HG03342 (cell line): ENCODE measurements around the gene INIP.
A peak's percentile ranks its signal among the peaks of the same experiment; 100 is the strongest.

Experiments used
- ATAC-seq: cut with Tn5 transposase; IDR thresholded peaks from one replicate; pipeline ENCODE4 v1.9.1; 2021; ENCODE audit warnings: mild to moderate bottlenecking, moderate library complexity; ENCODE audit not compliant: unreplicated experiment

INIP gene, protein sequence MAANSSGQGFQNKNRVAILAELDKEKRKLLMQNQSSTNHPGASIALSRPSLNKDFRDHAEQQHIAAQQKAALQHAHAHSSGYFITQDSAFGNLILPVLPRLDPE

DNA sequence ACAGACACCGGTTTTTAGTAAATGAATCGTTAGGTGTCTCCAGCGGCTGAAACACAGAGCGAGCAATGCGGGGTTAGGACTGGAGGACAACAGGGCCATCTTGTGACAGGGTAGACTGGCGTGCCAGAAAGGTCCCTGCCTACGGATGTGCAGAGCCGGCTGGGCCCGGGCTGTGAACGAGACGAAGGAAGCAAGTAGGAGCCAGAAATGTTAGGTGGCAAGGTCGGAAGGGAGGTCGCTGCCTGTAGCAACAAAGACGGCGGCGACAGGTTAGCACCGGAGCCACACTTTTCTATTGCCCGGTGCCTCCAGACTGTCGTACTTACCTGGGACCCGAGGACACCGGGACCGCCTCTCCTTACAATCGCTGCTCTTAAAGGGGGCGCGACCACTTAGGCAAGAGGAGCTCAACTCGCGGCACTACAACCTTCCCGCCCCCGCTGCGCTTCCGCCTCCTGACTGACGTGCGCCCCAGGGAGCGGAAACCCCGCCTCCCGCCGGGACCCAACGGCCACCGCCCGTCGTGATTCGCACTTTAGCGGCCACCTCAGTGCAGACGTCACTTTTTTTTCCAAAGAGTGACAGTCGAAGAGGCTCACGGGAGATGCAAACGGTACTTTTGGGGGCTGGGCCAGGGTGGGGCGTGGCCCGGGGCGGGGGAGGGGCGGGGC lies at the start of gene INIP:
TSS of gene INIP (minus strand) at position 457 of the 671 bp plus-strand sequence. CDS start 1,632 bp downstream, outside the sequence.
- ATAC-seq: peak; percentile 96

DNA sequence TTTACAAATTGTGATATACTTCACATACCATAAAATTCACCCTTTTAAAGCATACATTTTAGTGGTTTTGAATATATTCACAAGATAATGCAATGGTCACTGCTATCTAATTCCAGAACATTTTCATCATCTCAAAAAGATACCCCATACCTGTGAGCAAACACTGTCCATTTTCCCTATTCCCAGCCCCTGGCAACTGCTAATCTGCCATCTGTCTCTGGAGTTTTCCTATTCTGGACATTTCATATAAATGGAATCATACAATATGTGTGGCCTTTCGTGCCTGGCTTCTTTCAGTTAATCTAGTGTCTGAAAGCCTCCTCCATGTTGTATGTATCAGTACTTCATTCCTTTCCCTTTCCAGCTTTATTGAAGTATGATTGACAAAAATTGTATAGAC lies 47.4 kb upstream of the INIP start:
- ATAC-seq: no peak

DNA sequence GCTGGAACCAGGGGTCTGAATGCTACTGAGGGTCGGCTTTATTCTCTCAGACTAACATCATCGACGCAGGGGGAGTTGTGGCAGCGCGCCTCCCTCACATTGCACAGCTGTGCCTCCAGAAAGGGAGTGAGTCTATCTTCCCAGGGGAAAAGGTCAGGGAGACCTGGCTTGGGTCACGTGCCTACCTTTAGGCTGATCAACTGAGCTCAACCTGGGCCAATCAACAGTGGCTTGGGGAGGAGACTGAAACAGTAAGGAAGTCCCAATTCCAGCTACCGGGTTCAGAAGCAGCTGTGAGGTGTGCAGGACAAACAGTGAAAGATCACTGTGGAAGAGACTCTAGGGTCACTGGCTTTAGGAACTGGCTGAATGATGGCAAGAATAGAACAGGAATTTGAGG lies 46.9 kb upstream of the INIP start:
- ATAC-seq: no peak

DNA sequence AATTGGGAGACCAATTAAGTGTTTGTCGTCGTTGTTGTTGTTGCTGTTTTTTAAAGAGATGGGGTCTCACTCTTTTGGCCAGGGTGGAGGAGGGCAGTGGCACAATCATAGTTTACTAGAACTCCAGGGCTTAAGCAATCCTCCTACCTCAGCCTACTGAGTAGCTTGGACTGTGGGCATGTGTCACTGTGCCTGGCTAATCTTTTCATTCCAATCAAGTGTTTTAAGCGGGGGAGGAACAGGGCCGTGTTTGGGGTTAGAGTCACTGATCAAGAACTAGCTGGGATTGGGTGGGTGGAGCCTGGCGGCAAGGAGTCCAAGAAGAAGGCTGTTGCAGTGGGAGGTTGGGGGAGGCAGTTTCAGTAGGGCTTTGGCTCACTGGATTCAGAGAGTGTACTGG lies 46.4 kb upstream of the INIP start:
- ATAC-seq: no peak

DNA sequence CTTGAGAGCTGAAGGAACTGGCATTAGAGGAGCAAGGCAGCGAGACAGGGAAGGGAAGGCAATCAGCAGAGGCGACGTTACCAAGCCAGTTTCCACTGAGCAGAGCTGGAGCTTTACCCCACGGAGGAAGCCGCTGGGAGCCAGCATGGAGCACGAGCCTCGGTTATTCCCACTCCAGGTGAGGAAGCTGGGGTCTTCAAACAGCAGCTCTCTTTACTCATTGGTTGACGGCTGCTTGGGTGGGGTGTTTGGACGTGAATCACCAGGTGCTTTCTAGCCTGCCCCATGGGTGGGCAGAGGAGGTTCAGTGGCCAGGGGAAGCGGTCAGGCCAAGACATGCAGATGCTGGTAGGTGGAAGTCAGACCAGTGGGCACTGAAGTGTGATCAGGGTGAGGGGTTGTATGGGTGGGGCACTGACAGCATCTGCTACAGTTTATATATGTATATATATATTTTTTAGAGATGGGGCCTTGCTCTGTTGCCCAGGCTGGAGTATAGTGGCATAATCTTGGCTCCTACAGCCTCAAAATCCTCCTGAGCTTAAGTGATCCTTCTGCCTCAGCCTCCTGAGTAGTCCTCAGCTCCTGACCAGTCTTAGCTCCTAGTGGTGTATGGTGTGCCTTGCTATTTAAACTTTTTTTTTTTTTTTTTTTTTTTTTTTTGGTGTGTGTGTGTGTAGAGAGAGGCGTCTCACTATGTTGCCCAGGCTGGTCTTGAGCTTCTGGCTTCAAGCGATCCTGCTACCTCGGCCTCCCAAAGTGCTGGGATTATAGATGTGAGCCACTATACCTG lies 45.0 kb upstream of the INIP start:
- no peak for ATAC-seq

DNA sequence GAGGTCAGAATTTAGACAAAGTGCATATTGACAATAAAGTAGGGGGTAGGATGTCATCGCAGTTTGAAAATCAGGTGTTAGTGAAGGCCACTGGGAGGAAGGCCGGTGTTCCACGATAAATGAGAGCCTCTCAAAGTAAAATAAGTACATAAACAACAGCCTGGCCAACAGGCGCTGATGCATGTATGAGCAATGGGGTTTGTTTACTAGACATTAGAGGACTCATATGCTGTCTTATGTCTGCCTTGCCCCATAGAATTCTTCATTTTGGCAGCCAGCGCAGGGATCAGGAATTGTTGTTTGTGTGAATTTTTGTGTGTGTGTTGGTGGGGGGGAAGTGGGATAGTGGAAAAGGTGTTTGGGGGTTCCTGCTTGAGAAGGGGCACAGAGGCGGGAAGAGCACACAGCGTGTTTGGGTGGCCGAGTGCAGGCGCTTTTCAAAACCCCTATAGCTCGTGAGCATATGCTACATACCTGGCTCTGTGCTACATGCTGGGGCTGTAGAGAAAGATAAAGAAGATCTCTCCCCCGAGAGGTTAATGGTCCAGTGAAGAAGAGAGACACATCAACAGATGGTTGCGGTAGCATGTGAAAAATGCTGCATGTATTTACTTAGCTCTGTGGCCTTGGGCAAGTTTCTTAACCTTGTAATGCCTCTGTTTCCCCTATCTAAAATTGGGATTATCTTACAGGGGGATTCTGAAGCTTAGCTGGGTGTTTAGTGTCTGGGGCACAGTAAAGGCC lies 44.2 kb upstream of the INIP start:
- ATAC-seq: no peak

DNA sequence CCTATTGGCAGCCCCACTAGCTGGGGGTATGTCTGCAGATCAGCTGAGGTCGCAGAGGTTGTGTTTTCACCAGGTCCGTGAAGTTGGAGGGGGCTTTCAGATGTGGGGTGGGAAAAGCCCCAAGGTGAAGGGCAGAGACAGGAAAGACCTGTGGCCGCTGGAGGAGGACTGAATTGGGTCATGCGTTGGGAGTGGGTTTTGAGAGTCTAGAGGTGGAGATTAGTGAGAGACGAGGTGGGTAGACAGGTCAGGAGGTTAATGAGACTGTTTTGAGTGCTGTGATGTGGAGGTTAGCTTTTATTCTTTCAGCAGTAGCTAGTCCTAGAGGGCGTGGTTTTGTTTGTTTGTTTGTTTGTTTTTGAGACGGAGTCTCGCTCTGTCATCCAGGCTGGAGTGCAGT lies 42.9 kb upstream of the INIP start:
- no peak for ATAC-seq

DNA sequence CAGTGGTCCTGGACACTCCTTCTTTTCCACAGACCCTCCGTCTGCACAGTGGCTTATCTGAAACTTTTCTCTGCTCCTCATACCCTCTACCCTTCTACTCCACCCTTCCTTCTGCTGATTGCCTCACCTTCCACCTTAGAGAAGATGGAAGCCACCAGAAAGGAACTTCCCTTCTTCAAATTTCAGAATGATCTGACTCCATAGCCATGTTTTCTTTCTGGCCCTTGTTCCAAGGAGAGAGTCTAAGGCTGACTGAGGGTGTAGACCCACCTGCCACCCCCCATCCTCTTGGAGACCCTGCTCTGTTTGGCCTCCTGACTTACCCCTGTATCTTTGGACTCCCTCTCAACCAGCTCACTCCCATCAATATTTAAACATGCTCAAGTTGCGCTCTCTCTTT lies 40.0 kb upstream of the INIP start:
- ATAC-seq: no peak

DNA sequence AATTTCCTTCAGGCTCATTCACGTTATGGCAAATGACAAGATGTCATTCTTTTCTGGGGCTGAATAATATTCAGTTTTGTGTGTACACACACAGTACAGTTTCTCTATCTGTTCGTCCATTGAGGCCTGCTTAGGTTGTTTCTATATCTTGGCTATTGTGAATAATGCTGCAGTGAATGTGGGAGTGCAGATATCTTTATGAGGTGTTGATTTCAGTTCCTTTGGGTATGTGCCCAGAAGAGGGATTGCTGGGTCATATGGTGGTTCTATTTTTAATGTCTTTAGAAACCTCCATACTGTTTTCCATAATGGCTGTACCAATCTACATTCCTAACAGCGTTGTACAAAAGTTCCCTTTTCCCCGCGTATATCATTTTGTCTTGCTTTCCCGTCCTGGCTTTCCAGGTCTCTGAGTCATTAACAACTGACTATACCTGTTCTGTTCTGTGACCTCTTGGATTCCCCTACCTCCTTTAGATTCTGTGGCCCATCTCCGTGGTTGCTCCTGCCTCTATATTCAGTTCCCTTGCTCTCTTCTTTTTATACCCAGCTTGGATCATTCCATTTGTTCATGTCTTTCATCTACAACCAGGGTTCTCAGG lies 39.5 kb upstream of the INIP start:
- ATAC-seq: no peak

DNA sequence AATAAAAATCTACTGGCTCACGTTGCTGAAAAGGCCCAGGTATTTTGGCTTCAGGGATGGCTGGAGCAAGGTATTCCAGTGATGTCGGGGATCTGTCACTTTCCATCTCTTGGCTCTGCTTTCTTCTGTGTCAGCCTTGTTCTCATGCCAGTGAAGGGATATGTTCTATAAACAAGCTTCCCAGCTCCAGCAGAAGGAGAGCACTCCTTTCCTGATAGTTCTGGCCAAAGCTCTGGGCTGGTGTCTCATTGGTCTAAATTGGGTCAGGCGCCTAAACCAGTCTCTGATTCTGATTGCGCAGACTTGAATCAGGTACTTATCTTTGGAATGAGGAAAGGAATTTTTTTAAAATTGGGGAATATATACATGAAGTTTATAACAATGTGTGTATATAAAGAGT lies 37.8 kb upstream of the INIP start:
- no peak for ATAC-seq

DNA sequence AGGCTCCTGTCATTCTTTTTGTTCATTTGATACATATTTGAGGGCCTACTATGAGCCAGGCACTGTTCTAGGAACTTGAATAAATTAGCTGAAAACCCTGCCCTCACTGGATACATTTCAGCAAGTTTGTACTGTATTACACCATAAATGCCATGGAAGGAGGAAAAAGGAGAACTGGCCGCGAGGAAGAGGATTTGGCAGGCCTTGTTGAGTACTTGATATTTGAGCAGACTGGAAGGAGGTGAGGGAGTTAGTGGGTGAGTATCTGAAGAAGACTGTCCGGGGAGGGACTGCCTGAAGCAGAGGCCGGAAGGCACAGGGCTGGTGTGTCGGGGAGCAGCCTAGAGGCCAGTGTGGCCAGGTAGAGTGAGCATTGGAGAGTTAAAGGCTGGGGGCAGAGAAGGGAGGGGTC lies 37.1 kb upstream of the INIP start:
- ATAC-seq: no peak

DNA sequence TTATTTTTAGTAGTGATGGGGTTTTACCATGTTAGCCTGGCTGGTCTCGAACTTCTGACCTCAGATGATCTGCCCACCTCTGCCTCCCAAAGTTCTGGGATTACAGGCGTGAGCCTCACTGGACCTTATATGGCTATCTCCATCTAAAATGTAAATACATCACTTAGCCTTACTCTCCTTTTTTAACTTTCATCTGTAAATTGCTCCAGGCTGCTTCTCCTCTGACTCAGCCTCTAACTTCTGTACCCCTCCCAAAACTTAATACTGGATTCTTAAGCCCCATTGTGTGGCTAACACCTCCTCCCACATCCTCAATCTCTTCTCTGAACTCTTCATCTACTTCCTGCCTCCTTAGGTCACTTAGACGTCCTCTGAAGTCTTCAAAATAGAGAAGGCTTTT lies 36.7 kb upstream of the INIP start:
- ATAC-seq: peak; percentile 22

DNA sequence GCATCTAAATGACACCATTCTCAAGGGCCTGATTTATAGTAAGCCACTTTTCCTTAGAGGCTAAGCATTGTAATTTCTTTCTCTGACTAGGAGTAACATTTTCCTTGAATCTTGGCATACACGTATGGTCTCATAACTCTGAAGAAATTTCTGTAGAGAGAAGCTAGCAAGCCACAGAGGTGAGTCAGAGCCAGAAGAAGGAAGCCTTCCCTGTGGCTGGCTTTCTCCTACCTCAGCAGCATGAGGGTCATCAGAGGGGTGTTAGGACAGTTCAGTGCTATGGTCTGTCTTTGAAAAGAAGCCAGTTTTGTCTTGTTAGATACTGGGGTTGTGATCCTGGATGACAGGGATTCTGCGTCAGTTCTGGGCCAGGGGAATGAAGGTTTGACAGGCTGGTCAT lies 35.8 kb upstream of the INIP start:
- no peak for ATAC-seq

DNA sequence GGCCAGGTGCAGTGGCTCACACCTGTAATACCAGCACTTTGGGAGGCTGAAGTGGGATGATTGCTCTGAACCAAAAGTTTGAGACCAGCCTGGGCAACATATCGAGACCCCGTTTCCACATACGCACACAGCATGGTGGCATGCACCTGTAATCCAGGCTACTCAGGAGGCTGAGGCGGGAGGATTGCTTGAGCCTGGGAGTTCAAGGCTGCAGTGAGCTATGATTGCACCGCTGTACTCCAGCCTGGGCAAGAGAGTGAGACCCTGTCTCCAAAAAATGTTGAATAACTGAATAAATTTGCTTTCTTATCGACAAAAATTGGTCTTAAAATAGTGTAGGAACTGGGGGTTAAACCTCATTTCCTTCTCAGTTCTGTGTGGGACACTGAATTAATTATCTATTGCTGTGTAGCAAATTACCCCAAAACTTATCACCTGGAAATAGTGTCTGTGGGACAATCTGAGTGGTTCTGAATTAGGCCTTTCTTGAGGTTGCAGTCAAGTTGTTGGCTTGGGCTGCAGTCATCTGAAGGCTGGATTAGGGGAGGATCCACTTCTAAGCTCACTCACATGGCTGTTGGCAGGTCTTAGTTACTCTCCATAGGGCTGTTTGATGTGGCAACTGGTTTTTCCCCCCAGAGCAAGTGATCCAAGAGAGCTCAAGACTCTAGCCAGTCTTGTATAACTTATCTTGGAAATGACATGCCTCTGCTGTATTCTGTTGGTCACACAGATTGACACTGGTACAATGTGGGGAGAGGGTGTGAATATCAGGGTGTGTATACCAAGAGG lies 34.6 kb upstream of the INIP start:
- no peak for ATAC-seq

DNA sequence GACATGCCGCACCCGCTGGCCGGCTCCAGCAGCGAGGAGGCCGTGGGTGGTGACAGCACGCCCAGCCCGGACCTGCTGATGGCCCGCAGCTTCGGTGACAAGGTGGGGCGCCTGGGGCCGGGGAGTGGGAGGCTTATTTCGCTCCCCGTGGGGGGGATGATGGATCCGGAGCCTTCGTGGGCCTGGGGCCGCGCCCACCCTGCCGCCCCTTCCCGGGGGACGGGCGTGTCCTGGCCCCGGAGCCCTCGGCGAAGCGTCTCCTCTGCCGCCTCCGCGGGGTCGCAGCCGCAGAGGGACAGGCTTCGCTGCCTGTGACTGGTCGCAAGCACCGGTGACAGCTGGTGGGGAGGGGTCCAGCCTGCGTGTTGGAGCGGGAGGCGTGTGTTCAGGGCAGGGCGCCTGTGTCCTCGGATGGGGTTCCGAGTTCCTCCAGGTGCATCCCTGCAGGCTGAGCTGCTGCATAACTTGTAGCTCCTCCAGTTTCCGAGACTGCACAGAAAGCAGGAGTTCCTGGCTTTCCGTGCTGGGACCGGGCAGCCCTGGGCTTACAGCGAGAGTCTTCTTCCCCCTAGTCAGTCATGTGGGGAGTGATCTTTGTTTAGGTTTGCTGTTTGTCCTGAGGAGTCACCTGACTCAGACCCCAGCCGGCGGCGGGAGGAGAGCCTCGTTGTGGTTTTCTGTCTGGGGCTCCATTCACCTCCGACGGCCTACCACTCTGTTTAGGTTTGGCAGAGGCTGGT lies 33.3 kb upstream of the INIP start:
- peak; percentile 46 for ATAC-seq

DNA sequence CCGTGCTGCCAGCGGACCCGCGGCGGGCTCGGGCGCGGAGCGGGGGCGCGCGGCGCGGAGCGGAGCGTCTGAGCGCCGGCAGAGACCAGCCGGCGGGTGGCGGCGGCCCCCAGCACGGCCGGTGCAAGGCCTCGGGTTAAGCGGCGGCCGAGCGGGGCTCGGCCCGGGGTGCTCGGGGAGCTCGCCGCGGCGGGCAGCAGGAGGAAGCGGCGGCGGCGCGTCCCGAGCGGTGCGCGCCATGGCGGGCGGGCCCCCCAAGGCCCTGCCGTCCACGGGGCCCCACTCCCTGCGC lies 32.8 kb upstream of the INIP start:
- no peak for ATAC-seq

DNA sequence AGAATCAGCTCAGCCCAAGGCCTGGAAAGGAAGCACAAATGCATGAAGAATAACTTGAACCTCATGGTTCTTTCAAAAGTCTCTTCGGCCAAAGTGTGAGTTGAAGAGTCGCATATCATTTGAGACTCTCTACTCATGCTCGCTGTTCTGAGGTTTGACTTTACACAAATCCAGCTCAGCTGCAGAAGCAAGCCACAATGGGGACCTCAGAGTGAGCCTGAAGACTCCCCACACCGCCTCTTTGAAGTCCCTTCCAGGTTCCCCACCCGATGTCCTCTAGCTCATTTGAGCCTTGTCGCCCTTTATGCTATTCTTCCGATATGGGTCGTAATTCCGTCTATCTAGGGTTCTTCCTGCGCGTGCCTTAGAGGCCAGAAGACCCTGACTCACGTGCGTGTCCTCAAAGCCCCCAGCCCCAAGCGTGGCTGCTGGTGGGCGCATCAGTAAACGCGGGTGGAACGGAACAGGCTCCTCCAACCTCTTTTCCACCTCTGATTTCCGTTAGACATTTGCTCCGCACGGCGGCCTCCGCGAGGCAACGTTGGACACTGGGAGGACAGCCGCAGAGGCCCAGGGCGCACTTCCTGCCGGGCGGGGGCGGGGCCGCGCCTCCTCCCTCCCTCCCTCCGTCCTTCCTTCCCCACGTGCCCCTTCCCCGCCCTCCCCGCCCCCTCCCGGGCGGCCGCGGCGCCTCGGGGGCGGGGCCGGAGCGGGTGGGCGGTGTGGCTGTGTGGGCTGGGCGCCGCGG lies 32.3 kb upstream of the INIP start, which contains the start of gene SNX30:
TSS of gene SNX30 (plus strand) at position 745 of the 748 bp plus-strand sequence. CDS start 242 bp downstream, outside the sequence.
- ATAC-seq: peak; percentile 63

DNA sequence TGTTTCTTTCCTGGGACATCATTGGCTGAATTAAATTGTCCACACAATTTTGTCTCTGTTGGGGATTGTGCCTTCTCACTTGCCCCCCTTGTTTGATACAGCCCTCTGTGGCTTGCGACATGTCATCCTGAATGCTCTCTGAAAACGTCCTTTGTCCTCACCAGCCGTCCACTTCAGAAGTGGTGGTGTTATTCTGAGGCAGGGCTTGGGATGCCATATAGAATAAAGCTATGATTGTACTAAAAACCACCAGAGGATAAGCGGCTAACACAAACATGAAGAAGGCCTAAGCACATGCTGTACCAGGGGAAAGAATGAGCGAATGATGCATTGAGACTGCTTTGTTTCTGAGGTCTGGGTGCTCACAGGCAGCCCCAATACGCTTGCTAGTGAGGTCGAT lies 29.2 kb upstream of the INIP start:
- no peak for ATAC-seq

DNA sequence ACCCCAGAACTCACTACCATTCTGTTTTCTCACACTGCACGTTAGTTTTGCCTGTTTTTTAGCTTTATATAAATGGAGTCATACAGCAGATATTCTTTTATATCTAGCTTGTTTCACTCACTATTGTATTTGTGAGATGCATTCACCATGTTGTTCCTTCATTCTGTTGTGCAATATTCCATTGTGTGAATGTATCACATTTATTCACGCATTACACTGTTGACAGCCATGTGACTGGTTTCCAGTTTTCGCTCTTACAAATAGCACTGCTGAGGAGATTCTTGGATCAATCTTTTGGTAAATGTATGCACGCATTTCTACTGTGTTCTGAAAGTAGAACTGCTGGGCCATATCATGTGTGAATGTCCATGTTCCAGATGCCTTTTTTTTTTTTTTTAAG lies 26.3 kb upstream of the INIP start:
- ATAC-seq: no peak
